HG03039 (cell line): ENCODE data around the gene MCHR1.
"Not testable (repeated sequence)": the region's sequence is repeated elsewhere in the genome, so short reads cannot be mapped to it uniquely, and the experiment has no call there.

Experiments
- ATAC-seq: cut with Tn5 transposase; IDR thresholded peaks from one replicate; pipeline ENCODE4 v1.9.1; 2021; ENCODE audit warnings: mild to moderate bottlenecking, moderate library complexity; ENCODE audit not compliant: unreplicated experiment

The MCHR1 gene

DNA sequence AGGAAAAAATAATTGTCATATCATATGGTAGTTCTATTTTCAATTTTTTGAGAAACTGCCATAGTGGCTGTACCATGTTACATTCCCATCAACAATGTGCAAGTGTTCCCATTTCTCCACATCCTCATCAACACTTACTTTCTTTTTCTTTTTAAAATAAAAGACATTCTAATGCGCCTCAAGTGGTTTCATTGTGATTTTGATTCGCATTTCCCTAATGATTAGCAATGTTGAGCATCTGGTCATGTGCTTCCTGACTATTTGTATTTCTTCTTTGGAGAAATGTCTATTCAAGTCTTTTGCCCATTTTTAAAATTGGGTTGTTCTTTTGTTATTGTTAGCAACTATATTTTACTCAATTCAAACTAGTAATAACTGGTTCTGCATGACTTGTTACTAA lies 8.4 kb downstream of the MCHR1 start:
- no peak for ATAC-seq

DNA sequence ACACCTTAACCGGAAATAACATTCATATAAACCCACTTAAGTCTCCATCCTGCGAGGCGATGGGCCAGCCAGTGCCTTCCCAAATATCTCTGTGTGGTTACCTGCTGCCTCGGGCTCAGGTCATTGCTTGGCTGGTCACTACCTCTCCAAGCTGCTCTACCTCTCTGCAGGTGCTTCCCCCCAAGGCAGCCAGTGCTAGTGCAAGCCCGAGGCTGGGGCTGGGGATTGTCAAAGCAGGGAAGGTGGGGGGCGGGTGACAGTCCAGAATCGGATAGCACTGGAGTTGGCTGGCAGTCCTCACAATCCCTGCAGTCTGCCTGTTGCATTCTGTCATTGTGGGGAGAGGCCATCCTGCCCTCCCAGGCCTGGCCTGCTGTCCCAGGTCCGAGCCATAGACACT lies 11.1 kb downstream of the MCHR1 start:
- ATAC-seq, result no peak

GRCh38 chr22:40691532-40691931 lies 12.2 kb downstream of the MCHR1 start:
- no peak for ATAC-seq

DNA sequence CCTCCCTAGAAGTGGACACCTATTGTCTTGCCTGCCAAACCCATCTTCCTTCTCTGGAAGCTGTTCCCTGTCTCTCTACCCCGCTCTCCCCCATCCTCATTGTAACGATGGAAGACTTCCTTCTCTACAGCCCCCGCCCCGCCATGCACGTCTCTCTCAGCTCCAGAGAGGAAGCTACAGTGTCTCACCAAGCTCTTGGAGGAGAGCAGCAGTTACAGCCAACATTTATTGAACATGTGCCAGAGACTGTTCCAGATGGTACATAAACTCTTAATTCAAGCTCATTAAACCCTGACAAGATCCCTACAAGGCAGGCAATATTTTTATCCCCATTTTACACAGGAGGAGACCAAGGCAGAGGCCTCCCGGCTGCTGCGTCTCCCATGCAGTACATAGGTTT lies 15.1 kb downstream of the MCHR1 start:
- no peak for ATAC-seq

- ATAC-seq, result no peak
These were observed 22.0 kb downstream of the MCHR1 start for GRCh38 chr22:40701274-40701673.

GRCh38 chr22:40703174-40703573 lies 23.9 kb downstream of the MCHR1 start:
- ATAC-seq, result no peak

DNA sequence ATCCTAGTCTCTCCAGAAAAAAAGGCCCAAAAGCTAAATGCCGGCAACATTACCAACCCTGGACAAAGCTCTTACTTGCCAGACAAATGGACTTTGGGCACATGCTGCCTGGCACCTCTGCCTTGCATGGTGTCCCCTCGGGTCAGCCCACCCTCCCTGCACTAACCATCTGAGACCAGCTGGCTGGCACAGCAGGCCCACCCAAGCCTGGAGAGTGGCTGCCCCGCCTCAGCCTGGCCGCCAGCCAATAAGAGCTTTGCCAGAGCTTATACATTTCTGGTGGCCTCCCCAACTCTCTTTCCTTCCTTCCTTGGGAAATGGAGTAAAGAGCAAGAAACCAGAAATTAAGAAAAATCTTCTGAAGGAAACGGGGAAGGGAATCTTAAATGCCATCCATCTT lies 24.5 kb downstream of the MCHR1 start:
- ATAC-seq, result no peak

DNA sequence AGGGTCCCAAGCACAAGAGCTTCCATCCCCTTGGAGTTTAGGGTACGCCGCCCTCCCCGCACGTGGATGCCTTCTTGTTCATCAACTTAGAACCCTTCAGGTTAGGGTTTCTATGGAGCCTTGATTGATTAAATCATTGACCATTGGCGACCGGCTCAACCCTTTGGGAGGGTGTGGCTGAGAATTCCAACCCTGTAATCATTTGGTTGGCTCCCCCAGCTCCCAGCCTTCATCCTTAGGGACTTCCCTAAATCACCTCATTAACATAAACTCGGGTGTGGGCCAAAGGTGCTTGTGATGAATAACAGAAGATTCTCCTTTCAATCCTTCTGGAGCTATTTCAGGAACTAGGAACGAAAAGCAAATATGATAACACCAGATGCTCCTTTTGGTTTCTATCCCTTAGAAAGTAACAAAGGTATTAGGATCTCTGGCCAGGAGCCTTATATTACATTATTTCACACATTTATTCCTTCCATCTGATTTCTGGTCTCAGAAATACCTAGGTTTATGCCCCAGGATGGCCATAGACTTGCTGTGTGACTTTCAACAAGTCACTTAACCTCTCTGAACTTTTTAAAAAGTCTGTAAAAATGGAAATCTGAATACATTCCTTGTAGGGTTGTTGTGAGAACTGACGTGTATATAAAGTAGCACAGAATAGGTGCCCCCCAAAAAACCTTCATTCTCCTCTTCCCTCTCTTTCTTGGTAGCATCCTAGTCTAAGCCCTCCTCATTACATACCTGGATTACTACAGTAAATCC lies 26.8 kb downstream of the MCHR1 start:
- no peak for ATAC-seq

GRCh38 chr22:40707154-40707553 lies 27.9 kb downstream of the MCHR1 start:
- ATAC-seq, result no peak

- no peak for ATAC-seq
These were observed 28.9 kb downstream of the MCHR1 start for GRCh38 chr22:40708177-40708576.

DNA sequence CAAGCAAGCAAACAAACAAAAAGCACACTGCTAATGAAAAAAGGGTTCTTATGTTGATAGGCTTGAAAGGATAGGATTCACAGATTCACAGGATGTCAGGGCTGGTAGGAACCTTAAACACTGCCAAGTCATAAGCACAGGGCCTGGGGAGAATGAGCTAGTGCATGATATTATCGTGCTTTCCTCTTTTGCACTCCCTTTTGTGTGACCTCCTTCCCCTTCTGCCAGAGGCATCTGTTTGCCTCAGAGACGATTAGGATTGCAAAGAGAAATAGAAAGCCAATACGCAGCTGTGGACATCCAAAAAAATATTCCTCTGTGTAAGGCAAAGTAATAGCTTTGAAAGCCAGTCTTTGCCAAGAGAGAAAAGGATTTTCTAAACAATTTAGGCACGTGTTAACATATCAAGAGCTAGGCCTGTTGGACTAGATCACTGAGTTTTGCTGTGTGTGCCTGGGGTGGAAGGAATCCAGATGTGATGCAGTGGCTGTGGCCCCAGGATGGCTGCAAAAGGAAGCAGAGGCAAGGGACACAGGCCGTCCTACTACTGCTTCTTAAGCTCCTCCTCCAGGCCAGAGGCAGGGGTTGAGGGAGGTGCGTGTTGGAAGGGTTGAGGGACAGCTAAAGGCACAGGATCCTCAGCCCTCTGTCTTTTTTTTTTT lies 30.6 kb downstream of the MCHR1 start:
- no peak for ATAC-seq

DNA sequence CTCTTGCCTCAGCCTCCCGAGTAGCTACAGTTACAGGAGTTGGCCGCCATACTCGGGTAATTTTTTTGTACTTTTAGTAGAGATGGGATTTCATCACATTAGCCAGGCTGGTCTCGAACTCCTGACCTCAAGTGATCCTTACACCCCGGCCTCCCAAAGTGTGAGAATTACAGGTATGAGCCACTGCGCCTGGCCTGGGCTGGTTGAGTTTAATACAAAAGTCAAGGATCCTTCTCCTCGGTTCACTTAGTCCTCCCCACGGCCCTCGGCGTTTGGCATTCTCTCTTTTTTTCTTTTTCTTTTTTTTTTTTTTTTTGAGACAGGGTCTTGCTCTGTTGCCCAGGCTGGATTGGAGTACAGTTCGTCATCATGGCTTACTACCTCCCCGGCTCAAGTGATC lies 33.0 kb downstream of the MCHR1 start:
- ATAC-seq, result no peak

- no peak for ATAC-seq
These were observed 35.4 kb downstream of the MCHR1 start for GRCh38 chr22:40714499-40715337.

DNA sequence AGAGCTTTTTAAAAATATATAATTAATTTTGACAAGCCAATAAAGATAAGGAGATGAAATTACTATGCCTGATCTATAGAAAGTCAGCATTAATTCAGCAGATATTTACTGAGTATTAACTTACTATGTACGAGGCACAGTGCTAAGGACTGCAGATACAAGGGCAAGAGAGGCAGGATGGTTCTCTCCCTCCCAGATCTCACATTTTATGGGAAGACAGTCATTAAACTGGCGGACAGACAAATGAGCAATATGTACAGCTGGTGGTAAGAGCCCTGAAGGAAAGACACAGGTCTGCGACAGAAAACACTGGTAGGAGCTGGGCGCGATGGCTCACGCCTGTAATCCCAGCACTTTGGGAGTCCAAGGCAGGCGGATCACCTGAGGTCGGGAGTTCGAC lies 36.8 kb downstream of the MCHR1 start:
- no peak for ATAC-seq

DNA sequence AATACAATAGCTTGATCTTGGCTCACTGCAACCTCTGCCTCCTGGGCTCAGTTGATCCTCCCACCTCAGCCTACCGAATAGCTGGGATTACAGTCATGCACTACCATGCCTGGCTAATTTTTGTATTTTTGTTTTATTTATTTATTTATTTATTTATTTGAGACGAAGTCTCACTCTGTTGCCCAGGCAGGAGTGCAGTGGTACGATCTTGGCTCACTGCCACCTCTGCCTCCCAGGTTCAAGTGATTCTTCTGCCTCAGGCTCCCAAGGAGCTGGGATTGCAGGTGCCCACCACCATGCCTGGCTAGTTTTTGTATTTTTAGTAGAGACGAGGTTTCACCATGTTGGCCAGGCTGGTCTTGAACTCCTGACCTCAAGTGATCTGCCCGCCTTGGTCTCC lies 38.4 kb downstream of the MCHR1 start:
- not testable (repeated sequence) for ATAC-seq

GRCh38 chr22:40718250-40719204 lies 39.2 kb downstream of the MCHR1 start:
- ATAC-seq, result no peak

DNA sequence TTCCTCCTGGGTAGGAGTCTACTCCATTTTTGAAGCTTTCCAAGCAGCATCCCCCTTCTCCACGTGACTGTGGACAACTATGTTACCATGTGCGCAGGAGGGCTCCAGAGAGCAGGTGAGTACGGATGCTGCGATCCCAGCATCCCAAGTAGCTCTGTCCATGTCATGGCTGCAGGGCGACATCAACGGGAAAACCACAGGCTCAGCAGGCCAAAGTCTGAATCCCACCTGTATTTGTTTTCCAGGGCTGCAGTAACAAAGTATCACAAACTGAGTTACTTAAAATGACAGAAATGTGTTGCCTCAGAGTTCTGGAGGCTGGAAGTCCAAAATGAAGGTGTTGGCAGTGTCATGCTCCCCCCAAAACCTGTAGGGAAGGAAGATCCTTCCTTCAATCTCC lies 40.3 kb downstream of the MCHR1 start:
- no peak for ATAC-seq

GRCh38 chr22:40720156-40720537 lies 40.9 kb downstream of the MCHR1 start:
- not testable (repeated sequence) for ATAC-seq

GRCh38 chr22:40720538-40721256 lies 41.4 kb downstream of the MCHR1 start:
- ATAC-seq, result no peak

DNA sequence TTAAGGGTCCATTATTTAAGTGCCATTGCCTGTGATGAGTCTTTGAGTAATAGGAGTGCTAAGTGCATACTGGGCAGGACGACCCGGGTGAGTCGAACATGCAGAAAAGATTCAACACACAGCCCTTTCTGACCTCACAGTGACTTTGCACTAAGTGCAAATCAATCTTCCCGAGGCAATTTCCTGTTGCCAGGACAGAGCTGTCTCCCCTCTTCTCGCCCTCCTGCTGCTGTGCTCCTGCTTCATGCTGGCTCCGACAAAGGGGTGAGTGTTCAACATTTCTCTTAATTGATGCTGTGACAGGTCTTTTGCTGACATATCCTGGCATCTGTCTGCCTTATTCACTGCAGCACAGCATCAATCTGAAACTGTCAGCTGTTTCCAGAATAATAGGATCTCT lies 42.0 kb downstream of the MCHR1 start:
- ATAC-seq, result no peak
